HCT116 (cell line): ENCODE data around the gene SEMA4F. TPM values are rescaled to one million over a fixed set of nuclear protein-coding genes. Genes with fewer than 3 reads are reported as not detected.

Source experiments
- ATAC-seq: fragments of 200-7000 bp; cut with Tn5 transposase; 2 replicates; pipeline ENCODE4 v1.9.1; 2020; ENCODE audit warnings: mild to moderate bottlenecking, moderate library complexity
- BruUV-seq: library from RNA; stranded (reverse); fragments of 400-500 nt; replicated peaks from 2 replicates; lab custom pipeline; 2021; lab: Mats Ljungman, UMichigan
- CTCF ChIA-PET: fragments of 300-600 bp; sonication (Branson Sonifier 250); formaldehyde crosslinking; loops from one replicate; lab custom pipeline; 2021; ENCODE audit warnings: antibody characterized with exemption; lab: Charles Lee
- POLR2A ChIA-PET: fragments of 300-600, 350-600 bp; sonication (Branson Sonifier 250); formaldehyde crosslinking; loops from one replicate; lab custom pipeline; 2021; ENCODE audit warnings: antibody characterized with exemption; lab: Charles Lee
- RAD21 ChIA-PET, 2 experiments: fragments of 300-600 bp; sonication (Branson Sonifier 250); formaldehyde crosslinking; loops; one replicate each; lab custom pipeline; 2023; ENCODE audit warnings: low total read pairs in 2 of 2; ENCODE audit not compliant: uncharacterized antibody in 2 of 2, unreplicated experiment in 2 of 2, low non-redundant PET in 1 of 2; lab: Charles Lee
- DNase-seq: peaks from one replicate; pipeline ENCODE4 v3.0.0-alpha.2; 2010; ENCODE audit warnings: low read depth, low spot score
- H2AFZ ChIP-seq: fragments of 200-600 bp; shearing (Covaris generic), sonication (generic); 2 replicates; pipeline ENCODE4 v1.6.1; 2017; ENCODE audit warnings: low read depth, mixed run types, mixed read lengths, antibody characterized with exemption, low read length; ENCODE audit not compliant: poor library complexity, severe bottlenecking
- H3K27ac ChIP-seq: 2 replicates; pipeline ENCODE4 v1.5.1; 2012; ENCODE audit warnings: low read depth, low read length
- H3K27me3 ChIP-seq: fragments of 200-600 bp; sonication (generic); 2 replicates; pipeline ENCODE4 v1.6.1; 2016; ENCODE audit warnings: mixed run types, low read length, mixed read lengths; ENCODE audit not compliant: insufficient read depth
- H3K36me3 ChIP-seq, 2 experiments: fragments of 200-500 bp in 1 of 2; fragments of 200-600 bp in 1 of 2; sonication (Bioruptor generic) in 1 of 2; sonication (generic) in 1 of 2; 2 replicates each; pipeline versions ENCODE4 v1.5.1 to v1.6.1; 2014 to 2016; ENCODE audit warnings: low read length in 2 of 2, inconsistent platforms in 1 of 2, mixed read lengths in 1 of 2, mixed run types in 1 of 2; ENCODE audit not compliant: insufficient read depth in 2 of 2, control insufficient read depth in 1 of 2
- H3K4me1 ChIP-seq, 2 experiments: fragments of 200-600 bp in 1 of 2; sonication (generic) in 1 of 2; 2 replicates each; pipeline versions ENCODE4 v1.5.1 to v1.6.1; 2012 to 2017; ENCODE audit warnings: low read length in 2 of 2, inconsistent platforms in 1 of 2, mild to moderate bottlenecking in 1 of 2, mixed read lengths in 1 of 2, mixed run types in 1 of 2, moderate library complexity in 1 of 2; ENCODE audit not compliant: insufficient read depth in 2 of 2, control insufficient read depth in 1 of 2
- H3K4me2 ChIP-seq: fragments of 200-600 bp; sonication (generic); 2 replicates; pipeline ENCODE4 v1.6.1; 2017; ENCODE audit warnings: mixed run types, low read length, mixed read lengths
- H3K4me3 ChIP-seq, 2 experiments: fragments of 200-600 bp in 1 of 2; sonication (generic) in 1 of 2; replicated peaks in 1 of 2; 2 replicates each; pipeline ENCODE4 v1.5.1; 2011 to 2016; ENCODE audit warnings: low read length in 2 of 2, control low read depth in 1 of 2, low read depth in 1 of 2, mild to moderate bottlenecking in 1 of 2, mixed read lengths in 1 of 2, mixed run types in 1 of 2
- H3K79me2 ChIP-seq: fragments of 200-600 bp; sonication (generic); 2 replicates; pipeline ENCODE4 v1.6.1; 2017; ENCODE audit warnings: mild to moderate bottlenecking, mixed run types, low read length, moderate library complexity, mixed read lengths; ENCODE audit not compliant: insufficient read depth
- H3K9ac ChIP-seq: fragments of 200-600 bp; sonication (generic); 2 replicates; pipeline ENCODE4 v1.6.1; 2016; ENCODE audit warnings: low read length, mixed read lengths
- H3K9me2 ChIP-seq: fragments of 200-600 bp; sonication (generic), shearing (Covaris generic); 2 replicates; pipeline ENCODE4 v1.6.1; 2017; ENCODE audit warnings: mixed run types, mild to moderate bottlenecking, moderate library complexity; ENCODE audit not compliant: insufficient read depth
- H3K9me3 ChIP-seq, 2 experiments: fragments of 200-500 bp in 1 of 2; fragments of 200-600 bp in 1 of 2; sonication (Bioruptor generic) in 1 of 2; sonication (generic) in 1 of 2; 2 replicates each; pipeline ENCODE4 v1.6.1; 2014 to 2017; ENCODE audit warnings: low read length in 2 of 2, mixed read lengths in 2 of 2, inconsistent platforms in 1 of 2, low read depth in 1 of 2, mild to moderate bottlenecking in 1 of 2, mixed run types in 1 of 2, moderate library complexity in 1 of 2; ENCODE audit not compliant: control insufficient read depth in 1 of 2, insufficient read depth in 1 of 2
- H4K20me1 ChIP-seq: fragments of 200-600 bp; sonication (generic), shearing (Covaris generic); 2 replicates; pipeline ENCODE4 v1.6.1; 2017; ENCODE audit warnings: mixed run types, mild to moderate bottlenecking, moderate library complexity; ENCODE audit not compliant: insufficient read depth
- ATF3 ChIP-seq: IDR thresholded peaks from 2 replicates; pipeline ENCODE4 v1.6.1; 2012
- CBX3 ChIP-seq: IDR thresholded peaks from 2 replicates; pipeline ENCODE4 v1.6.1; 2012; ENCODE audit warnings: low read depth
- CTCF ChIP-seq, 3 experiments: fragments of 200-600 bp in 1 of 3; sonication (generic) in 1 of 3; IDR thresholded peaks in 2 of 3; conservative IDR thresholded peaks in 1 of 3; 2 replicates each; pipeline ENCODE4 v1.5.1; 2012 to 2017; ENCODE audit warnings: low read depth in 2 of 3, low read length in 2 of 3, antibody characterized with exemption in 1 of 3, borderline replicate concordance in 1 of 3, control low read depth in 1 of 3, mild to moderate bottlenecking in 1 of 3, mixed read lengths in 1 of 3, mixed run types in 1 of 3, moderate library complexity in 1 of 3; ENCODE audit not compliant: insufficient read depth in 1 of 3
- EGR1 ChIP-seq: IDR thresholded peaks from 2 replicates; pipeline ENCODE4 v1.6.1; 2012; ENCODE audit warnings: low read depth
- ELF1 ChIP-seq: IDR thresholded peaks from 2 replicates; pipeline ENCODE4 v1.6.1; 2012; ENCODE audit warnings: low read depth, borderline replicate concordance
- EZH2 ChIP-seq: fragments of 200-600 bp; sonication (generic); IDR thresholded peaks from 2 replicates; pipeline ENCODE4 v1.6.1; 2017; ENCODE audit warnings: antibody characterized with exemption, mixed run types
- JUND ChIP-seq: IDR thresholded peaks from 2 replicates; pipeline ENCODE4 v1.6.1; 2012
- MAX ChIP-seq: IDR thresholded peaks from 2 replicates; pipeline ENCODE4 v1.6.1; 2012
- RAD21 ChIP-seq: IDR thresholded peaks from 2 replicates; pipeline ENCODE4 v1.6.1; 2012; ENCODE audit warnings: low read depth, mild to moderate bottlenecking
- ZFX ChIP-seq: fragments of 450-650 bp; IDR thresholded peaks from 2 replicates; pipeline ENCODE4 v1.6.1; 2017
- intact Hi-C: fragments of 100-400 bp; cut with micrococcal nuclease; formaldehyde crosslinking; loops from 2 replicates; pipeline ENCODE4 v1.10.0; 2022
- total RNA-seq: library from RNA; stranded (reverse); gene quantifications from one replicate; pipeline ENCODE4 v1.2.1, GENCODE V29; 2021; ENCODE audit not compliant: unreplicated experiment

SEMA4F gene
- total RNA-seq, 1 experiment from 2014 or later, result 12.3 TPM

GRCh38 chr2:74706741-74707140, 52.7 kb downstream of the SEMA4F start:
- H3K36me3 ChIP-seq, result no peaks in the 10 kb centered on the region
- no peak overlapping the region for H3K4me3 ChIP-seq
- no peaks in the 10 kb centered on the region for H4K20me1 ChIP-seq
- no peaks in the 10 kb centered on the region for H3K27me3 ChIP-seq
- ChIA-PET RAD21 (no interaction called here), POLR2A (no interaction called here), CTCF (no interaction called here)
- no peak overlapping the region for H3K4me2 ChIP-seq
- intact Hi-C loops, result no loop called here
- H3K79me2 ChIP-seq, result no peaks in the 10 kb centered on the region
- no peaks in the 10 kb centered on the region for H3K9me2 ChIP-seq
- no TSS peak for BruUV-seq
- H3K4me1 ChIP-seq, result no peaks in the 10 kb centered on the region
- H2AFZ ChIP-seq, result no peak overlapping the region
- no peak overlapping the region for H3K27ac ChIP-seq
- DNase-seq (no peak), ATAC-seq (no peak)
- H3K9me3 ChIP-seq, result no peaks in the 10 kb centered on the region
- TF ChIP-seq CTCF (IDR thresholded peaks at IDR 0.05 in 2 of 3, conservative IDR thresholded peaks at IDR 0.05 in 1 of 3; ENCODE audit: borderline replicate concordance in 1 of 3, insufficient read depth in 1 of 3, low read depth in 2 of 3, low read length in 2 of 3), result no peak
- no peak for TF ChIP-seq MAX
- TF ChIP-seq ZFX, result no peak
- no peak for TF ChIP-seq EZH2
- TF ChIP-seq RAD21, result no peak
- no peak for TF ChIP-seq ATF3
- TF ChIP-seq JUND, result no peak
- no peak for TF ChIP-seq ELF1
- TF ChIP-seq CBX3, result no peak
- no peak for TF ChIP-seq EGR1
- no peak overlapping the region for H3K9ac ChIP-seq
